GM12891 (cell line): Measurements from ENCODE around the gene SSUH2. TPM values are rescaled to one million over a fixed set of nuclear protein-coding genes. Genes with fewer than 3 reads are reported as not detected.
"Not testable (repeated sequence)": the region's sequence is repeated elsewhere in the genome, so short reads cannot be mapped to it uniquely, and the experiment has no call there.

Source experiments
- DNase-seq: peaks from one replicate; pipeline ENCODE4 v3.0.0; 2011; ENCODE audit warnings: low spot score; ENCODE audit not compliant: insufficient read length
- FAIRE-seq: peaks from 2 replicates; lab custom pipeline; 2011; peaks lifted over from hg19 to GRCh38; lab: Jason Lieb, UNC
- PAX5 ChIP-seq: IDR thresholded peaks from 2 replicates; pipeline ENCODE4 v1.6.1; 2011; ENCODE audit warnings: low read length, moderate library complexity, mild to moderate bottlenecking; ENCODE audit not compliant: insufficient read depth, severe bottlenecking
- POLR2A ChIP-seq: IDR thresholded peaks from 2 replicates; pipeline ENCODE4 v1.6.1; 2011; ENCODE audit warnings: low read depth, low read length, control low read depth
- POLR2AphosphoS5 ChIP-seq: IDR thresholded peaks from 2 replicates; pipeline ENCODE4 v1.6.1; 2011; ENCODE audit warnings: low read depth, low read length, control low read depth
- POU2F2 ChIP-seq: IDR thresholded peaks from 2 replicates; pipeline ENCODE4 v1.6.1; 2011; ENCODE audit warnings: low read depth, mild to moderate bottlenecking, control low read depth, low read length, moderate library complexity
- SPI1 ChIP-seq: IDR thresholded peaks from 2 replicates; pipeline ENCODE4 v1.6.1; 2011; ENCODE audit warnings: low read depth, low read length, control low read depth
- TAF1 ChIP-seq: IDR thresholded peaks from 2 replicates; pipeline ENCODE4 v1.6.1; 2011; ENCODE audit warnings: low read depth, low read length, control low read depth
- polyA plus RNA-seq: library from polyadenylated mRNA; unstranded; fragments of >200 nt; gene quantifications from one replicate; pipeline ENCODE4 v1.2.1, GENCODE V29; 2012; ENCODE audit warnings: low read depth, missing spikeins, inconsistent platforms; ENCODE audit not compliant: missing spikeins

SSUH2 gene, protein sequence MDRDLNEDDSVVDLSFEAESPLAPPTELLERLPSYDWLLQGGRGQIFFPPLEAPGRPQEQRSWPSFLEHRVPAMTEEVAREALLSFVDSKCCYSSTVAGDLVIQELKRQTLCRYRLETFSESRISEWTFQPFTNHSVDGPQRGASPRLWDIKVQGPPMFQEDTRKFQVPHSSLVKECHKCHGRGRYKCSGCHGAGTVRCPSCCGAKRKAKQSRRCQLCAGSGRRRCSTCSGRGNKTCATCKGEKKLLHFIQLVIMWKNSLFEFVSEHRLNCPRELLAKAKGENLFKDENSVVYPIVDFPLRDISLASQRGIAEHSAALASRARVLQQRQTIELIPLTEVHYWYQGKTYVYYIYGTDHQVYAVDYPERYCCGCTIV
- polyA plus RNA-seq: not detected

DNA sequence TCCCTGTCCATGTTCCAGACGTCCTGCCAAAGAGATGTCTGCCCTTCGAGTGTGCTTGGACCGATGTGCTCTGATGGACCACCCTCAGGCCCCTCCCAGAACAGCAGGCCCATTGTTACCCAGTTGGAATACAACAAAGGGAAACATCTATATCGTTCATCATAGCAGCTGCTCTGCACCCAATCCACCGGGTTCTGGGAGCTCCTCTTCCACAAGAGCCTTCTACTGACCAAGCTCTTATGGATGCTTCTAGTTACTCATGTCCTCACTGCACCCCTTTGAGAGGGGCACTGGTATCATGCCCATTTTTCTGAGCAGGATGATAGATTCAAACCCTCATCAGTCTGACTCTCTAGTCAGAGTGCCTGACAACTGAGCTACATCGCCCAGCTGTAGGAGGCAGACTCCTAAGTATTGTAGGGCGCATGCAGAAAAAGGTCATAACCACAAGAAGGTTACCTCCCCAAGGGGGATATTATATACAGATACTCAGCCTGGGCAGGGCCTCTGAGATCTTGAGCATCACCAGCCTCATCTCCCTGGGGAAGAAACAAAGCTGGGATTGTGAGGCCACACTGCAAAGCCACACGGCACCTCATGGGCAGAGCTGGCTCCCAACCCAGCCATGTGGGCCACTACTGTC is at the start of gene SSUH2:
SSUH2 (minus strand) TSS at position 51 of the 643 bp plus-strand sequence; CDS start at position 11, 40 bp downstream.
- no peak for FAIRE-seq
- TF ChIP-seq POU2F2: no peak
- TF ChIP-seq SPI1: no peak
- no peak for TF ChIP-seq PAX5
- no peak for TF ChIP-seq POLR2AphosphoS5
- TF ChIP-seq TAF1: no peak
- TF ChIP-seq POLR2A: no peak
- no peak for DNase-seq

DNA sequence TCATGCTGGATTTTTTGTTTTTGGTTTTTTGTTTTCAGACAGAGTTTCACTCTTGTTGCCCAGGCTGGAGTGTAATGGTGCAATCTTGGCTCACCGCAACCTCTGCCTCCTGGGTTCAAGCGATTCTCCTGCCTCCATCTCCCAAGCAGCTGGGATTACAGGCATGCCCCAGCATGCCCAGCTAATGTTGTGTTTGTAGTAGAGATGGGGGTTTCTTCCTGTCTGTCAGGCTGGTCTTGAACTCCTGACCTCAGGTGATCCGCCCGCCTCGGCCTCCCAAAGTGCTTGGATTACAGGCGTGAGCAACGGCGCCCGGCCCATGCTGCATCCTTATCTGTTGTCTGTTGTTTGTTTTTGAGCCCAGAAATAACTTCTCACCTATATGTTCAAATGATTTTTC is 46.7 kb upstream of the SSUH2 start:
- DNase-seq, FAIRE-seq: not testable (repeated sequence)

DNA sequence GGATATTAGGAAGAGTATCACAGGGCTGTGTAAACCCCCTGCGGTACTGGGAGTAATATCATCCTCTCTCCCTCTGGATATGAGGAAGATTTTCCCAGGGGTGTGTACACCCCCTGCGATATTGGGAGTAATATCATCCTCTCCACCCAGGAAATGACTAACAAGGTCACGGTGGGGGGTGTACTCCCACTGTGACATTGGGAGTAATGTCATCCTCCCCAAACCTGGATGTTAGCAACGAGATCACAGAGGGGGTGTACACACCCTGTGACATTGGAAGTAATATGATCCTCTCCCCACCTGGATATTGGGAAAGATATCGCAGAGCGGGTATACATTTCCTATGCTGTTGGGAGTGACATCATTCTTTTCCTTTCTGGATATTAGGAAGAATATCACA is 40.4 kb upstream of the SSUH2 start:
- DNase-seq, FAIRE-seq: not testable (repeated sequence)

DNA sequence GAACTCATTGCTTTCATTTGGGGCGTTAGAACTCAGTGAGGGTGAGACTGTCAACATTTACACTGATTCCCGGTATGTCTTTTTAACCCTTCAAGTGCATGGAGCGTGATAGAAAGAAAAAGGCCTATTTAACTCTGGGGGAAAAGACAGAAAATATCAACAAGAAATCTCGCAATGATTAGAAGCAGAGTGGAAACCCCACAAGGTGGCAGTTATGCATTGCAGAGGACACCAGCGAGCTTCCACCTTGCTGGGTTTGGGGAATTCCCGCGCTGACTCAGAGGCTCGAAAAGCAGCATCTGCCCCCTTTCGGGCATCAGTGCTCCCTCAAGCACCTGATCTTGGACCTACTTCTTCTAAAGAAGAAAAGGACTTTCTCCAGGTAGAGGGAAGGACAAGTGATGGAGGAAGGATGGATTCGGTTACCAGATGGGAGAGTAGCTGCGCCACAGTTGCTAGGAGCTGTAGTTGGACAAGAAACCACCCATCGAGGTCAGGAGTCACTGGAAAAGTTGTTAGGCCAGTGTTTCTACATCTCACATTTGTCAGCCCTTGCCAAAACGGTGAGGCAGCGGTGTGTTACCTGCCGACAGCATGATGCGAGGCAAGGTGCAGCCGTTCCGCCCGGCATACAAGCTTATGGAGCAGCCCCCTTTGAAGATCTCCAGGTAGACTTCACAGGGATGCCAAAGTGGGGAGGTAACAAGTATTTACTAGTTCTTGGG is 38.4 kb upstream of the SSUH2 start:
- FAIRE-seq, DNase-seq: not testable (repeated sequence)

DNA sequence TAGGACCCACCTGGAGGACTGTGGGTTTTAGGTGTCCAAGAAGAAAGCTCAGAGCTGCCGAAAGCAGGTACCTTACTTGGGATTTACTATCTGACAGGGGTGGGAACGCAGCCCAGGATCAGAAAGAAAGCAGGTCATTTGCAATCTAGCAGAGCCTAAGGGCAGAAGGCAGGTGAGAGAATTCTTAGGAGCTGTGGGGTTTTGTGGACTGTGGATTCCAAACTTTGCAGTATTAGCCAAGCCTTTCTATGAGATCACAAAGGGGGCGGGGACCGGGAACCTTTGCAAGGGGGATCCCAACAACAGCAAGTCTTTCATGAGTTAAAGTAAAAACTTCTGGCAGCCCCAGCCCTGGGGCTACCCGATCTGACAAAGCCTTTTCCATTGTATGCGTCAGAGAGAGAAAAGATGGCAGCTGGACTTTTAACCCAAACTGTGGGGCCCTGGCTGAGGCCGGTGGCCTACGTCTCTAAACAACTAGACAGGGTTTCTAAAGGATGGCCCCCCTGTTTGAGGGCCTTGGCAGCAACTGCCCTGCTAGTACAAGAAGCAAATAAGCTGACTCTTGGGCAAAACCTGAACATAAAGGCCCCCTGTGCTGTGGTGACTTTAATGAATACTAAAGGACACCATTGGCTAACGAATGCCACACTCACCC is 37.4 kb upstream of the SSUH2 start:
- not testable (repeated sequence) for DNase-seq, FAIRE-seq

DNA sequence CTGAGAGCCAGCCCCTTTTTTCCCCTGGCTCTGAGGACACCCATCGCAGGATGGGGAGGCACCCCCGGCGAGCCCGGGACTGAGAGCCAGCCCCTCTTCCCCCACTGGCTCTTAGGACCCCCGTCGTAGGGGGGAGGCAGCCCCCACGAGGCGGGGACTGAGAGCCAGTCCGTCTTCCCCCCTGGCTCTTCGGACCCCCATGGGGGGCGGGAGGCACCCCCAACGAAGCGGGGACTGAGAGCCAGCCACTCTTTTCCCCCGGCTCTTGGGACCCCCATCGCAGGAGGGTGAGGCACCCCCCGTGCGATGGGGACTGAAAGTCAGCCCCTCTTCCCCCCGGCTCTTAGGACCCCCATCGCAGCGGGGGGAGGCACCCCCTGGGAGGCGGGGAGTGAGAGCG is 36.8 kb upstream of the SSUH2 start:
- DNase-seq (no peak), FAIRE-seq (no peak)
- TF ChIP-seq TAF1: no peak
- TF ChIP-seq POLR2AphosphoS5: no peak
- no peak for TF ChIP-seq PAX5
- no peak for TF ChIP-seq SPI1
- no peak for TF ChIP-seq POU2F2
- no peak for TF ChIP-seq POLR2A

DNA sequence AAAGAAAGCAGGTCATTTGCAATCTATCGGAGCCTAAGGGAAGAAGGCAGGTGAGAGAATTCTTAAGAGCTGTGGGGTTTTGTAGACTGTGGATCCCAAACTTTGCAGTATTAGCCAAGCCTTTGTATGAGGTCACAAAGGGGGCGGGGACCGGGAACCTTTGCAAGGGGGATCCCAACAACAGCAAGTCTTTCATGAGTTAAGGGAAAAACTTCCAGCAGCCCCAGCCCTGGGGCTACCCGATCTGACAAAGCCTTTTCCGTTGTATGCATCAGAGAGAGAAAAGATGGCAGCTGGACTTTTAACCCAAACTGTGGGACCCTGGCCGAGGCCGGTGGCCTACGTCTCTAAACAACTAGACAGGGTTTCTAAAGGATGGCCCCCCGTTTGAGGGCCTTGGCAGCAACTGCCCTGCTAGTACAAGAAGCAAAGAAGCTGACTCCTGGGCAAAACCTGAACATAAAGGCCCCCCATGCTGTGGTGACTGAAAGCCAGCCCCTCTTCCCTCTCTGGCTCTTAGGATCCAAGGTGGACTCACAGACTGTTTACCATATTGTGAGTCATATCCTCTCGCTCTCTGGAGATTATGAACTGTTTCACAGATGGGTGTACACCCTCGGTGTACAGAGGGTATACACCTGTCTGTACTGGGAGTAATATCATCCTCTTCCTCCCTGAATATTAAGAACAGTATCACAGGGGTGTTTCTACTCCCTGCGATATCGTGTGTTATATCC is 35.4 kb upstream of the SSUH2 start:
- DNase-seq, FAIRE-seq: not testable (repeated sequence)

DNA sequence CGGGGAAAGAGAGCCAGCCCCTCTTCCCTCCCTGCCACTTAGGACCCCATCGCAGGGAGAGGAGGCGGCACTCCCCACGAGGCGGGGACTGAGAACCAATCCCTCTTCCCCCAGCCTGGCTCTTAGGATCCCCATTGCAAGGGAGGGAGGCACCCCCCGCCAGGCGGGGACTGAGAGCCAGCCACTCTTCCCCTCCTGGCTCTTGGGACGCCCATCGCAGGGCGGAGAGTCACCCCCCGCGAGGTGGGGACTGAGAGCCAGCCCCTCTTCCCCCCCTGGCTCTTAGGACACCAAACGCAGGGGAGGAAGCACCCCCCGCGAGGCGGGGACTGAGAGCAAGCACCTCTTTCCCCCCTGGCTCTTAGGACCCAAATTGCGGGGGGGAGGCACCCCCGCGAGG is 34.2 kb upstream of the SSUH2 start:
- DNase-seq: no peak
- no peak for FAIRE-seq
- TF ChIP-seq TAF1 (no peak), POLR2A (no peak), SPI1 (no peak), POLR2AphosphoS5 (no peak), PAX5 (no peak), POU2F2 (no peak)

DNA sequence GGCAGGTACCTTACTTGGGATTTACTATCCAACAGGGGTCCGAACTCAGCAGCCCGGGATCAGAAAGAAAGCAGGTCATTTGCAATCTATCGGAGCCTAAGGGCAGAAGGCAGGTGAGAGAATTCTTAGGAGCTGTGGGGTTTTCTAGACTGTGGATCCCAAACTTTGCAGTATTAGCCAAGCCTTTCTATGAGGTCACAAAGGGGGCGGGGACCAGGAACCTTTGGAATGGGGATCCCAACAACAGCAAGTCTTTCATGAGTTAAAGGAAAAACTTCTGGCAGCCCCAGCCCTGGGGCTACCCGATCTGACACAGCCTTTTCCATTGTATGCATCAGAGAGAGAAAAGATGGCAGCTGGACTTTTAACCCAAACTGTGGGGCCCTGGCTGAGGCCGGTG is 32.7 kb upstream of the SSUH2 start:
- FAIRE-seq, DNase-seq: not testable (repeated sequence)

DNA sequence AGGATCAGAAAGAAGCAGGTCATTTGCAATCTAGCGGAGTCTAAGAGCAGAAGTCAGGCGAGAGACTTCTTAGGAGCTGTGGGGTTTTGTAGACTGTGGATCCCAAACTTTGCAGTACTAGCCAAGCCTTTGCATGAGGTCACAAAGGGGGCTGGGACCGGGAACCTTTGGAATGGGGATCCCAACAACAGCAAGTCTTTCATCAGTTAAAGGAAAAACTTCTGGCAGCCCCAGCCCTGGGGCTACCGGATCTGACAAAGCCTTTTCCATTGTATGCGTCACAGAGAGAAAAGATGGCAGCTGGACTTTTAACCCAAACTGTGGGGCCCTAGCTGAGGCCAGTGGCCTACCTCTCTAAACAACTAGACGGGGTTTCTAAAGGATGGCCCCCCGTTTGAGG is 31.0 kb upstream of the SSUH2 start:
- FAIRE-seq, DNase-seq: not testable (repeated sequence)
